ENCODE data around the gene CHRNB4.

DNA sequence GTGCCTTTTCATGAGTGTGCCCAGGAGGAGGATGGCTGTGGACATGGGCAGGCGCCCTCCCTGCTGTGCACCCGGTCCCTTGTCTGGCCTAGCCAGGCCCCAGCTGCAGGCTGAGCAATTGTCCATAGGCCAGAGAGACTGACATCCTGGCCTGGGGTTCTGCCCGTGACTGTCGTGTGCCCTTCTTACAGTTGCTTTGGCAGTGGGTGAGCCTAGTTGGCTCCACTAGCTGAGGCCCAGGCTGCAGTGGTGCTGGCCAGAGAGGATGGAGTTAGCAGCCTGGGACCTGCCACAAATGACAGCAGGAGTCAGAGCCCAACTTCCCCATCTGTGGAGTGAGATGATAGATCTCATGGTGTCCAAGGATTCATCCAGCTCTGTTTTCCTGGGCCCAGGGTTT lies 9.0 kb upstream of the CHRNB4 start:
- TF ChIP-seq, protein P1, sequence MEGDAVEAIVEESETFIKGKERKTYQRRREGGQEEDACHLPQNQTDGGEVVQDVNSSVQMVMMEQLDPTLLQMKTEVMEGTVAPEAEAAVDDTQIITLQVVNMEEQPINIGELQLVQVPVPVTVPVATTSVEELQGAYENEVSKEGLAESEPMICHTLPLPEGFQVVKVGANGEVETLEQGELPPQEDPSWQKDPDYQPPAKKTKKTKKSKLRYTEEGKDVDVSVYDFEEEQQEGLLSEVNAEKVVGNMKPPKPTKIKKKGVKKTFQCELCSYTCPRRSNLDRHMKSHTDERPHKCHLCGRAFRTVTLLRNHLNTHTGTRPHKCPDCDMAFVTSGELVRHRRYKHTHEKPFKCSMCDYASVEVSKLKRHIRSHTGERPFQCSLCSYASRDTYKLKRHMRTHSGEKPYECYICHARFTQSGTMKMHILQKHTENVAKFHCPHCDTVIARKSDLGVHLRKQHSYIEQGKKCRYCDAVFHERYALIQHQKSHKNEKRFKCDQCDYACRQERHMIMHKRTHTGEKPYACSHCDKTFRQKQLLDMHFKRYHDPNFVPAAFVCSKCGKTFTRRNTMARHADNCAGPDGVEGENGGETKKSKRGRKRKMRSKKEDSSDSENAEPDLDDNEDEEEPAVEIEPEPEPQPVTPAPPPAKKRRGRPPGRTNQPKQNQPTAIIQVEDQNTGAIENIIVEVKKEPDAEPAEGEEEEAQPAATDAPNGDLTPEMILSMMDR (IDR thresholded peaks at IDR 0.05): no peak
- TF ChIP-seq POLR2A (IDR thresholded peaks at IDR 0.05): no peak

Data from right lobe of liver (tissue), 4 donors.